ENCODE measurements around the gene RNF182.
A peak's percentile ranks its signal among the peaks of the same experiment; 100 is the strongest.
"Not testable (repeated sequence)": the region's sequence is repeated elsewhere in the genome, so short reads cannot be mapped to it uniquely, and the experiment has no call there.

Gene RNF182

DNA sequence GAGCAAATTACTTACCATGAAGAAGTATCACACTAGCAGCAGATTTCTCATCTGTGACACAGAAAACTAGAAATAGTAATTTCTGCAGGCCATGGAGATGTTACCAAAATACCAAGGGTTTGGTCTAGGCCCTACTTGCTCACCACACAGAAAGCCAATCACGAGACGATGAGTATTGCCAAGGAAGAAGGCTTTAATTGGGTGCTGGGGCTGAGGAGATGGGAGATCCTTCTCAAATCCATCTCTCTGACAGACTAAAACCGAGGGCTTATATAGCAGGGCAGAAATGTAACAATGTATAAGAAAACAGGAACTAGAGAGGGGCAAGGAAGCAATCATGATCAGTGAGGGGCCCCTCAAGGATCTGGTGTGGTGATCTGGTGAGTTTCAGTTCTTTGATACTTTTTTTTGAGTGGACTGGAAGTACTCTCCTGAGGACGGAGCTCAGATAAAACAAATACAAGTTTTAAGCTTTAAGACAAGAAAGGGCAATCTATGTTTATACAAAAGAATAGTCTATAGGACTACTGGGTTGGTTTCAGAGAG is 40.9 kb downstream of the RNF182 start:
- DNase-seq (ENCODE audit: low read depth) = no peak

DNA sequence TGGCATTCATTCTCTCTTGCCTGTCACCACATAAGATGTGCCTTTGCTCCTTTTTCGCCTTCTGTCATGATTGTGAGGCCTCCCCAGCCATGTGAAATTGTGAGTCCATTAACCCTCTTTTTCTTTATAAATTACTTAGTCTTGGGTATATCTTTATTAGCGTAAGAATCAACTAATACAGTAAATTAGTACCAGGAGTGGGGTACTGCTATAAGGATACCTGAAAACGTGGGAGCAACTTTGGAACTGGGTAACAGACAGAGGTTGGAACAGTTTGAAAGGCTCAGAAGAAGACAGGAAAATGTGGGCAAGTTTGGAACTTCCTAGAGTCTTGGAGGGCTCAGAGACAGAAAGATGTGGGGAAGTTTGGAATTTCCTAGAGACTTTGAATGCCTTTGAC is 46.6 kb downstream of the RNF182 start:
- DNase-seq (ENCODE audit: low read depth) = no peak

DNA sequence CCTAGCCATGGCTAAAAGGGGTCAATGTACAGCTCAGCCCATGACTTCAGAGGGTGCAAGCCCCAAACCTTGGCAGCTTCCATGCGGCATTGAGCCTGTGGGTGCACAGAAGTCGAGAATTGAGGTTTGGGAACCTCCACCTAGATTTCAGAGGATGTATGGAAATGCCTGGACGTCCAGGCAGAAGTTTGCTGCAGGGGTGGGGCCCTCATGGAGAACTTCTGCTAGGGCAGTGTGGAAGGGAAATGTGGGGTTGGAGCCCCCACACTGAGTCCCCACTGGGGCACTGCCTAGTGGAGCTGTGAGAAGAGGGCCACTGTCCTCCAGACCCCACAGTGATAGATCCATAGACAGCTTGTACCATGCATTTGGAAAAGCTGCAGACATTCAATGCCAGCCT is 47.9 kb downstream of the RNF182 start:
- DNase-seq (ENCODE audit: low read depth) = not testable (repeated sequence)

DNA sequence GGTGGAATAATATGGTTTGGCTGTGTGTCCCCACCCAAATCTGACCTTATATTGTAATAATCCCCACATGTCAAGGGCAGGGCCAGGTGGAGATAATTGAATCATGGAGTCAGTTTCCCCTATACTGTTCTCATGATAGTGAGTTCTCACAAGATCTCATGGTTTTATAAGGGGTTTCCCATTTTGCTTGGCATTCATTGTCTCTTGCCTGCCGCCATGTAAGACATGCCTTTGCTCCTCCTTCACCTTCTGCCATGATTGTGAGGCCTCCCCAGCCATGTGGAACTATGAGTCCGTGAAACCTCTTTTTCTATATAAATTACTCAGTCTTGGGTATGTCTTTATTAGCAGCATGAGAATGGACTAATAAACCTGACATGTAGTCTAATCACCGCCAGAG is 48.7 kb downstream of the RNF182 start:
- not testable (repeated sequence) for DNase-seq (ENCODE audit: low read depth)

DNA sequence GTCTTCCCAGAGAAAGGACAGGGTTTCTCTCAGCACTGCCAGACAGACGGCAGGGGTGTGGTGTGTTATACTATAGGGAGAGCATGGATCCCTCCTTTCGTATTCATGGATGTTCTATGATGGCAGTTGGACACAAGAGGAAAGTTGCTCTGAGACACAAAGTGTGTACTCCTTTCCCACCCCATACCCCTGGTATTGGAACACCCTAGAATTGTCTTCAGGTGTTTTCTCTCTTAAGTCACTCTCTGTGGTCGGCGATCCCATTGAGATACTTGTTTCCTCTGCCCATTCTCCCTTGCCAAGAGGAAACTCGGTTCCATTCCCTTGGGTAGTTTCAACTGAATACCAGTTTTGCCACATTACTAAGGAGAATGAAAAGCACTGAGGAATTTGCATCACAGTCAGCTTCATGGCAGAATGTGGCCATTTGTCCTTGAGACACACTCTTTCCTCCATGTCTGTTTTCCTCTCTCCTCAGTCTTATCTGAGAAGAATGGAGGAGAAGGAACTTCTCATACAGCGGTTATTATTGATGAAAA is 53.4 kb downstream of the RNF182 start:
- no peak for DNase-seq (ENCODE audit: low read depth)

DNA sequence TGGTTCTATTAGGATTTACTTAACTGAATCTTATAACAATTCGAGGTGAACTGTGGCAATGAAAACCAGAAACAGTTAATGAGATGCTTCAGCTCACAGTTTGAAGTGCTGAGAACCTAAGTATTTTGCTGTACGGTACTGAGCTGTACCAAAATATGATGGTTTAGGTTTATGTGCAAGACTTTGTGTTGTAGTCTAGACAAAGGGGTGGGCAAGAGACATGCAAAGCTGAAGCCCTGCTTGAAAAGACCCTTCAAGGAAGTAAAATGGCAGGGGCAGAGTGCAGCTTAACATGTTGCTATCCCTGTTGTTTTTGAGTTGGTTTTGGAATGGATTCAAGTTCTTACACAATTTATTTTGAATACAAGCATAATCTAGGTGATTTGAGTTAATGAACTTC is 54.0 kb downstream of the RNF182 start:
- DNase-seq (ENCODE audit: low read depth) = no peak

DNA sequence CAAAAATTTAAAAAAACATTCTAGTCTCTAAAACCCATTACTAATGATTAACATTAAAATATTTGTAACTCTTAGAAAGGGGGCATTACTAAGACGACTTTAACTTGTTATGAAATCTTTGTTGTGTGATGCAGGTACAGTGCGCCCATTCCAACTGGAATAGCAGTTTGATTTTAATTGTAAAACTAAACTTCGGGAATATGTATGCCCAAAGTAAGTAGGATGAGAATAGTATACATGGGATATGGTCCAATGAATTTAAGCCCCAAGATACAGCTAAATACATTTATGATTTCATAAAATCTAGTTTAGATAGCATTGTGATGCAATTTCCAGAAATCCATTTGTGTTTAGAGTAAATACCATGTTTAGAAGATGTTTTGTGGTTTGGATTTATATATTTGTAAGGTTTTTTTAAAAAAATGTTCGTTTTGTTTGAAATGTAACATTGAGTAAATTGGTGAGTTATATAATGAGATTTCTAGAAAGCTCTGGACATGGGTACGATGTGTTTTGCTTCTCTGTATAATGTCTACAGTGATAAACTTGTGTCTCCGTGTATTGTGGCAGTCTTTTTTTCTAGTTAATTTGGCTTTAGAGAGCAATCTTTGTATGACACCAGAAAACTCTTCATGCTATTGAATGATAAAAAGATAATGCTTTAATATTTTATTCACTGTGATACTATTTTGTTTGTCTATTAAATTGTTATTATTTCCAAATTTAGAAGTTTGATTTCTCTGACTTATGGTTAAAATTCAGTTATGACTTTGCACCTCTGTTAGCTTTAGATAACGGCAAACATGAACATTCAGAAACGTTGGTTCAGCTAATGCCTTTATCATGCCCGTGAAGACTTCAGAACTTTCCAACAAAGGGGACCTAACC is 54.8 kb downstream of the RNF182 start:
- DNase-seq (ENCODE audit: low read depth) = no peak

DNA sequence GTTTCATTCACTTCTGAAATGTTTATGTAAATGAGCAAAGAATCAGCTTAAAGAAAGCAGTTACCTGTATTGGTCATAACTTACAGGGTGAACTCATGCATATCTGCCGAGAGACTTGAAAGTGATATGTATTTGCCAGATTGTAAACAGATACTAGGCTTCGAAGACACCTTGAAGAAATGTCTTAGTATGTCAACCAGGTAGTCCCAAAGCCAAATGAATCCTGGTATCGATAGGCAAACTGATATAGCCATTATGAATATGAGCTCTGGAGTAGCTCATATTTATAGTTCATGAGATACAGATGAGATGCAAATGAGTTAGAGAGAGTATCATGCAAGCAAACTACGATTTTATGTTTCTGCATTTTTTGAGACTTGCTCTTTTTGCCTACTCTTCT is 55.8 kb downstream of the RNF182 start:
- no peak for DNase-seq (ENCODE audit: low read depth)

DNA sequence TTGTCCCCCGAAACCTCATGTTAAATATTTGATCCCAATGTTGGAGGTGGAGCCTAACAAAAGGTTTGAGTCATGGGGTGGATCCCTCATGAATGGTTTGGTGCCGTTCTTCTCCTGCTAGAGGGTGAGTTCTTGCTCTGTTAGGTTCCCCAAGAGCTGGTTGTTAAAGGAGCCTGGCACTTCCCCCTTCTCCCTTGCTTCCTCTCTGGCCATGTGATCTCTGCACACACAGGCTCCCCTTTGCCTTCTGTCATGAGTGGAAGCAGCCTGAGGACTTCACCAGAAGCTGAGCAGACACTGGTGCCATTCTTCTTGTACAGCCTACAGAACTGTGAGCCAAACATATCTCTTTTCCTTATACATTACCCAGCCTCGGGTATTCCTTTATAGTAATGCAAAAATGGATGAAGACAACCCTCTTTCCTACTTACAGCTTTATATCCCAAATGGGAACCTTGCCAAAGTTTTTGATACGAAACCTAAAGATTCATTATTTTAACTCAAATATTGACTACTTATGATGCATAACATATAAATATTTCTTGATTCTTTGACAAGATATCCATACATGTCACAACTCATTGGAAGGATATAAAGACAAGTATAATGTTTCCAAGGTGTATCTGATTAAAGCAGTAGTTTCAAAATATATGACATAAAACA is 61.0 kb downstream of the RNF182 start:
- no peak for DNase-seq (ENCODE audit: low read depth)

DNA sequence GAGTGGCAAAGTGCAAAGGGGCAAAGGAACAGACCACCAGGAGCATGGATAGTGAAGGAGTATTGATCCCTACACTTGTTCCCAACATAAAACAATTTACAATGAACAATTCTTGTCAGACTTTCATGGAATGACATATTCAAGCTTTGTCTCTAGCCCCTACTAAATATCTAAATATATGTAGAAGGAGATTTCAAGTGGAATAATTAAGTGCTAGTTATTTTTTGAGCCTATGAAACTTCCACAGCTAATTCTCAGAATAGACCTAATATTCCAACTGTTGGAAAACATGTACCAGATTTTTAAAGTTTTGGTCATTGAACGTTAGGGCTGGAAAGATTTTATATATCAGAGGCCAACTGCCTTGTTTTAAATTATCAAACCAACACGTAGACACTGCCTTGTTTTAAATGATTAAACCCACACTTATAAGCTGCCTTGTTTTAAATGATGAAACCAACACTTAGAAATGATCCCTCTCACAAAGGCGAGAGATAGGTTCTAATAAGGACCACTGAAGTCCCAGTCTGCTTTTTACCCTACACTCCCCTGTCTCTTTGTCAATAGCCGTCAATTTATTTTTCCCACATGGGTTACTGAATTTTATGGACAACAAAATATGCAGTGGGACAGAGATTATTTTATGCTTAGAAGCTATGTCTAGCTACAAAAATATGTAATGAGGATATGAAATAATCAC is 62.1 kb downstream of the RNF182 start:
- no peak for DNase-seq (ENCODE audit: low read depth)

DNA sequence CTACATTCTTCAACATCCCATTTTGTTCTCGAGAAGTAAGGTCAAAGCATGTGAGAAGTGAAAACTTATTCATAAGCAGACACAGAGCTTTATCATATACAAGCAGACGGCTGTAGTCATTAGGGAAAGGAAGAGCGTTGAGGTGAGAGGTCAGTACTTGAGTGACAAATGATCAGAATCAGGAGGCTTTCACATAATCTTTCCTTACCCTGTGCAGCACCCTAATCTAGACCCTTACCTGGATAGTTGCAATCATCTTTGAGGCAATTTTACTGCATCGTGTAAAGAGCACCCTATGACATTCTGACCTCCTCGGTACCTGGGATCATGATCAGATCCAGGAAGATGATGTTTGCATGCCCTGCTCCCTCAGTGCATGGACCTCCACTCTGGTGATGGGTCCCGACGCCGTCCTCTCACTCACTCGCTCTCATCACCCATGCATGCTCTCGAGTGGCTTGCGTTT is 62.7 kb downstream of the RNF182 start:
- DNase-seq (ENCODE audit: low read depth) = no peak

DNA sequence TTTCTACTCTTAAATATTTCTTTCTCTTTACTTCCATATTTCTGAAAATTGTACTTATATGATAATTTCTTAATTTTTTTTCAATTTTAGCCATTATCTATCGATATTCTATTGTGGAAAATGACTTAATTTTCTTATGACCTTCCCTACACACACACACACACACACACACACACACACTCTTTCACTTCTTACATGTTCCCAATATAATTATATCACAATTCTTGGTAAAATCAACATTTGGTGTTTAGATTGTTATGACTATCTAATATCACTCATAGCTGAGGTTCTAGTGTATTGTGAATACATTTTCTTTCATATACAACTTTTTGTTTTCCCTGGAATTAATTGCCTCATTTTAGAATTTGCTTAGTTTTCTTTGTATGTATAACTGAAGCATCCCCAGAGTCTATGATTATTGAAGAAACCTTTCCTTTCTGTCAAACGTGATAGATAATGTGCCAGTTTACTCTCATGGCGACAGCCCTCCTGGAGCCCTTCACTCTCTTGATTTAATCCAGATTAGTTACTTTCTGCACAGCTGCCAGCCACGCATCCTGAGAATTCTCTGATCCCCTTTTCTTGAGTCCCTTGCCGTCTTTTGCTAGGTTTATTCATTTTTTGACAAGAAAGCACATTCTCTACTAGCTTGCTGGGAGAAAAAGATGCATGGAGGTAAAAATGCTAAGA is 63.4 kb downstream of the RNF182 start:
- DNase-seq (ENCODE audit: low read depth) = no peak

DNA sequence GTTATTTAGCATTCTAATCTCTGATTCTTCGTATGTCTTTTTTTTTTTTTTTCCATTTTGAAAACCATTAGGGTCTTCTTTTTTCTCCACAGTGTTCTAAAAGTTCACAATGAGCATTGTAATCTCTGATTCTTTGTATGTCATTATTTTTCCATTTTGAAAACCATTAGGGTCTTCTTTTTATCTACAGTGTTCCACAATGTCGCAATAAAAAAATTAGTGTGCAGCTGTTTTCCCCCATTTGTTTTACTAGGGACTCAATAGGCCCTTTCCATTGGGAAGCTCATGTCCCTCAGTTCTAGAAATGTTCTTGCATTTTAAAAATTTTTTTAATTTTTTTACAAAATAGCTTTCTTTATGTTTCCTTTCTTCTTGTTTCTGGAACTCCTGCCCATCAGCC is 64.2 kb downstream of the RNF182 start:
- no peak for DNase-seq (ENCODE audit: low read depth)

DNA sequence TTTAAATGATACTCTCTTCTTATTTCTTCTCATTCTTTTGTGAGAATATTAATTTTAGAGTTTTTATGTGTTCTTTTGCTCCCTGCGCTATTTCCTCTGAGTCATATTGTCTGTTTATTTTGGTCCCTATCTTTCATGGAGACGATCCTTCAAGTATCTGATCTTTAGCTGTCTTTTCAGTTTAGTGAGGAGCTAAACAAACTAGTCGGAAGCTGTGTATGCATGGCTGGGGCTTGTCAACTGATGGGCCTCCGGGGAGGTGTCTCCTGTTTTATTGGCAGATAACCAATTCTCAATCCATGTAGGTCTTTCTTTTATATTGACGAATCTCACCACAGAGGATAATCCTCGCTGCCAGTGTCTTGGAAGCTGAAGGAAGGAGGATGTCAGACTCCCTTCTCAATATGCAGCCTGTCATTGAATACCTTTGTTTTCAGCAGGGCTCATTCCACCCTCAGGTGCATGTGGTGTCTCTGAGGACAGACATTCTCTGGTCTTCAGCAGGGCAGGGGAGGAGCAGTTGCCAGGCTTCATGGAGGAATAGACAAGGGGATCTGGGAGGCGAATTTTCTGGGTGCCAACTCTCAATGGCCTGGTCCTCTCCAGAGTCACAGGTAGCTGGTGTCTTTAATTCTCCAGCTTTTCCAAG is 64.9 kb downstream of the RNF182 start:
- no peak for DNase-seq (ENCODE audit: low read depth)

DNA sequence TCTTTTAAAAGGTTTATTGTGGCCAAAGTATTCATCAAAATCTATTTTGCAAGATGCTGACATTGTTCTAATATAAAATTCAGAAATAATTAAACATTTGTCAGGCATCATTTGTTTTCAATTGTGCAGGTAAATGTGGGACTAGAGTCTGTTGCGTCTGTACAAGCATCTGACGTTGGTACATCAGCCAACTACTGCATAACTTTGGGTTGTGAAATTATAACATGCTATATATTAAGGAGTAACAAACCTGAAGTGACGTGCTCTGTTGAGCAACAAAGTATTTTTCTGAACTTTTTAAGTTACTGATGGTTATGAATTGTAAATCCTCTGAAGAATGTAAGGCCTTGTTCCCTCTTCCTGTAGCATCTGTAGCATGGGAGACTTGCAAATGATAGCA is 66.0 kb downstream of the RNF182 start:
- DNase-seq (ENCODE audit: low read depth) = no peak

DNA sequence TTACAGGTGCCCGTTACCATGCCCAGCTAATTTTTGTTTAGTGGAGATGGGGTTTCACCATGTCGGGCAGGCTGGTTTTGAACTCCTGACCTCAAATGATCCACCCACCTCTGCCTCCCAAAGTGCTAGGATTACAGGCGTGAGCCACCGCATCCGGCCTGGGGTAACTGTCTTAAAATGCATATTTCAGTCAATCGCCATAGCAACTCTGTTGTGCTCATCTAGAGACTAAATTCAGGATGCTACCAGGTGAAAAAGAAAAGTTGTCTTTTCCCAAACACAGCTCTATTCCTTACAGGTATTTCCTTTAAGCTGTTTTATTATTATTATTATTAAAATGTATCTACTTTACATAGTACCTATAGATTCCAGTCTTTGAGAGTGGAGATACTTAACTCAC is 66.6 kb downstream of the RNF182 start:
- no peak for DNase-seq (ENCODE audit: low read depth)

DNA sequence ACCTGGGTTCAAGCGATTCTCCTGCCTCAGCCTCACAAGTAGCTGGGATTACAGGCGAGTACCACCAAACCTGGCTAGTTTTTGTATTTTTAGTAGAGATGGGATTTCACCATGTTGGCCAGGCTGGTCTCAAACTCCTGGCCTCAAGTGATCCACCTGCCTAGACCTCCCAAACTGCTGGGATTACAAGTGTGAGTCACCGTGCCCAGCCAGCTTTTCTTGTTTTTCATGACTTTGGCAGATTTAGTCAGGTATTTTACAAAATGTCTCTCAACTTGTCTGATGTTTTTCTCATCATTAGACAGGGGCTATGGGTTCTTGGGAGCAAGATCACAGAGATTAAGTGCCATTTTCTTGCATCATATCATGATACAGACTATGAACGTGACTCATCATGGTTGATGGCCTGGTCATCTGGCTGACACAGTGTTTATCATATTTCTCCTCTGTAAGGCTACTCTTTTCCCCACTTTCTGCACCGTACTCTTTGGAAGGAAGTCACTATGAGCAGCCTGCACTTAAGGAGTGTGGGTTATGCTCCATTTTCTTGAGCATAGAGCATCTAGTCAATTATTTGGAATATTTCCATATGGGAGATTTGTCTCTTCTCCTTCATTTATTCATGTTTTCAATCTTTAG is 67.8 kb downstream of the RNF182 start:
- peak; percentile 67 for DNase-seq (ENCODE audit: low read depth)

DNA sequence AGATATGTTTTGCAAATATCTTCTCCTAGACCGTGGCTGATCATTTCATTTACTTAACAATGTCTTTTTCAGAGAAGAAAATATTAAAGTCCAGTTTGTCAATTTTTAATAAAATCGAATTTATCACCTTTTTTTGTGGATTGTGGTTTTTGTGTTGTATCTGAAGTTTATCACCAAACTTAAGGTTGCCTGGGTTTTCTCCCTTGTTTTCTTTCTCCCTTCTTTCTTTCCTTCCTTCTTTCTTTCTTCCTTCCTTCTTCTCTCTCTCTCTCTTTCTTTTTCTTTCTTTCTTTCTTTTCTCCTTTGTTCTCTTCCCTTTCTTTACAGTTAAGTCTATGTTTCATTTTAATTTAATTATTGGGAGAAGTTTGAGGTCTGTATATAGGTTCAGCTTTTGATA is 68.7 kb downstream of the RNF182 start:
- no peak for DNase-seq (ENCODE audit: low read depth)

DNA sequence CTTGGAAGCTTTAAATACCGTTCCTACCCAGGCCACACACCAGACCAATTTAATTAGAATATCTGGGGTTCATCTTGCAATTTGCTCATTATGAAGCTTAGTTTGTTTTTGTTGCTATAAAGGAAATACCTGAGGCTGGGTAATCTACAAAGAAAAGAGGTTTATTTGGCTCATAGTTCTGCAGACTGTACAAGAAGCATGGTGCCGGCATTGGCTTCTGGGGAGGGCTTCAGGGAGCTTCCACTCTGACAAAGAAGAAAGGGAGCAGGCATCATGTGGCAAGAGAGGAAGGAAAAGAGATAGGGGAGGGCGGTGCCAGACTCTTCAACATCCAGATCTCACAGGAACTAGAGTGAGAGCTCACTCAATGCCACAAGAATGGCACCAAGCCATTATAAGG is 73.6 kb downstream of the RNF182 start:
- no peak for DNase-seq (ENCODE audit: low read depth)

DNA sequence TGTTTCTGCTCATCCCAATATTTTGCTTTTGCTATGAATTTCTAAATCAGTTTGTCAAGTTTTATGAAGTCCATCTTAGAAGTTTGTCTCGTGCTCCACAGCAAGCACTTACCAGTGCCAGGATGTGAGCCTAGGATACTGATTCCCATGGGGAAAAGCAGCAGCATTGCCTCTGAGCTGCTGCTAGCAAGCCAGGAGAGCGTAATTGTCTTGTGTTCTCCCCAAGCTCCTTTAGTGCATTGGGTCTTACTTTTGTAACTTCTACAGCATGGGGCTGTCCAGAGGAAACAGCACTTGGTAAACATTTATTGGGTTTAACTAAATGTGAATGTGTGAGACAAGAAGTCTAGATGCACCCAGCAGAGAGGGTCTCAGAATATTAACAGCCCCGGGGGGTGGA is 76.1 kb downstream of the RNF182 start:
- DNase-seq (ENCODE audit: low read depth) = no peak

Measured in HS-5 (cell line).